ENCODE measurements around the gene ABR. TPM values are rescaled to one million over a fixed set of nuclear protein-coding genes. Genes with fewer than 3 reads are reported as not detected.
A peak's percentile ranks its signal among the peaks of the same experiment; 100 is the strongest.

Gene ABR
- polyA plus RNA-seq, 1 experiment: 65.4 TPM

- Histone ChIP-seq H3K36me3 (ENCODE audit: control insufficient read depth, insufficient read depth, low read length) (no peaks in the 10 kb centered on the region), H3K27me3 (ENCODE audit: control insufficient read depth, insufficient read depth, low read length) (peaks cover 10% of the 10 kb centered on the region), H3K4me3 (ENCODE audit: low read depth, low read length) (no peak overlapping the region)
- ChIA-PET POLR2A (no interaction called here), CTCF (no interaction called here)
- DNase-seq (ENCODE audit: low read depth): no peak
- TF ChIP-seq CTCF (IDR thresholded peaks at IDR 0.05; ENCODE audit: insufficient read depth, low read depth, low read length): no peak
These were observed 31.5 kb upstream of the ABR start for GRCh38 chr17:1211287-1211686.

GRCh38 chr17:1208966-1209365, 29.2 kb upstream of the ABR start:
- no peak overlapping the region for H3K4me3 ChIP-seq (ENCODE audit: low read depth, low read length)
- no peak for TF ChIP-seq CTCF (IDR thresholded peaks at IDR 0.05; ENCODE audit: insufficient read depth, low read depth, low read length)
- ChIA-PET POLR2A (no interaction called here), CTCF (interaction anchor here (1.9 kb wide), 1 partner anchor 8 kb away, joined by 4 read pairs; no protein-coding TSS in a partner anchor)
- peaks cover 10% of the 10 kb centered on the region for H3K27me3 ChIP-seq (ENCODE audit: control insufficient read depth, insufficient read depth, low read length)
- DNase-seq (ENCODE audit: low read depth): no peak
- no peaks in the 10 kb centered on the region for H3K36me3 ChIP-seq (ENCODE audit: control insufficient read depth, insufficient read depth, low read length)

GRCh38 chr17:1206026-1206777, 26.4 kb upstream of the ABR start:
- ChIA-PET CTCF (interaction anchor here (1.1 to 1.4 kb wide), 2 partner anchors 19 to 130 kb away, joined by 3 to 7 read pairs; no protein-coding TSS in a partner anchor), POLR2A (no interaction called here)
- Histone ChIP-seq H3K36me3 (ENCODE audit: control insufficient read depth, insufficient read depth, low read length) (no peaks in the 10 kb centered on the region), H3K27me3 (ENCODE audit: control insufficient read depth, insufficient read depth, low read length) (peaks cover 5% of the 10 kb centered on the region), H3K4me3 (ENCODE audit: low read depth, low read length) (no peak overlapping the region)
- no peak for TF ChIP-seq CTCF (IDR thresholded peaks at IDR 0.05; ENCODE audit: insufficient read depth, low read depth, low read length)
- DNase-seq (ENCODE audit: low read depth): no peak

- TF ChIP-seq CTCF (IDR thresholded peaks at IDR 0.05; ENCODE audit: insufficient read depth, low read depth, low read length): no peak
- CTCF ChIA-PET: interaction anchor here (0.7 kb wide), 1 partner anchor 16 kb away, joined by 3 read pairs; no protein-coding TSS in a partner anchor
- peaks cover 5% of the 10 kb centered on the region for H3K27me3 ChIP-seq (ENCODE audit: control insufficient read depth, insufficient read depth, low read length)
- POLR2A ChIA-PET: interaction anchor here (0.5 kb wide), 1 partner anchor 285 kb away, joined by 9 read pairs; no protein-coding TSS in a partner anchor
- no peak for DNase-seq (ENCODE audit: low read depth)
- H3K36me3 ChIP-seq (ENCODE audit: control insufficient read depth, insufficient read depth, low read length): no peaks in the 10 kb centered on the region
- peak overlapping the region; percentile 63 for H3K4me3 ChIP-seq (ENCODE audit: low read depth, low read length)
These were observed 24.1 kb upstream of the ABR start for GRCh38 chr17:1203967-1204291.

GRCh38 chr17:1203111-1203966, 23.6 kb upstream of the ABR start:
- Histone ChIP-seq H3K36me3 (ENCODE audit: control insufficient read depth, insufficient read depth, low read length) (no peaks in the 10 kb centered on the region), H3K4me3 (ENCODE audit: low read depth, low read length) (peak overlapping the region; percentile 63), H3K27me3 (ENCODE audit: control insufficient read depth, insufficient read depth, low read length) (peaks cover 4% of the 10 kb centered on the region)
- peak; percentile 26; the same call in 1 of the 2 replicates for TF ChIP-seq CTCF (IDR thresholded peaks at IDR 0.05; ENCODE audit: insufficient read depth, low read depth, low read length)
- ChIA-PET POLR2A (interaction anchor here (0.5 kb wide), 1 partner anchor 286 kb away, joined by 9 read pairs; no protein-coding TSS in a partner anchor), CTCF (interaction anchor here (0.7 to 1.7 kb wide), 2 partner anchors 16 kb away, joined by 3 to 4 read pairs; no protein-coding TSS in a partner anchor)
- DNase-seq (ENCODE audit: low read depth): no peak

Measured in BJ (cell line).